ENCODE measurements around the gene GPR62.

GPR62 gene

DNA sequence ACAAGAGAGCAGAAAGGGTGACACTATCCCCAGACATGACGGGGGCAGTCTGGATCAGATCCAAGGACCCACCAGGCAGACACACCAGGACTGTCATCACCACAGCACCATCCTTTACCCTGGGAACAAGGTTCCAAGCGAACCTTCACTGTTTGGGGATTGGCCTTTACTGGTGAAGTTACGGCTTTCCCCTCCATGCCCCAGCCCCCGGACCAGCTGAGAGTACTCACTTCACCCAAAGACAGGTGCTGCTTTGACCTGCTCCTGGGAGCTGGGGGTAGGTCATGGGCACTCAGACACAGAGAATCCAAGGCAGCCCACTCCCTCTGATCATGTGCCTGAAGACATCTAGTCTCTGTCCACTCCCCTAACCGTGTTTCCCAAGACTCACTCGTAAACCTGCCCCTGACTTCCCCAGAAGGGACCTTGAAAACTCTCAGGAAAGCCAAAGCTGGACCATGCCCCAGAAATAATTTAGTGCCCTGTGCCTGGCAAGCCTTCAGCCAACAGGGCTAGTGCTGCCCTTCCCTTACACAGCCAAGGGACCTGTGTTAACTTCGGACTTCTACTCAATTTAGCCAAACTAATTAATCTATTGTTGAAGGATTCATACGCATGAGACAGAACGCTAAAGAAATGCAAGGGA, 16.3 kb upstream of the GPR62 start:
- no peak for DNase-seq

DNA sequence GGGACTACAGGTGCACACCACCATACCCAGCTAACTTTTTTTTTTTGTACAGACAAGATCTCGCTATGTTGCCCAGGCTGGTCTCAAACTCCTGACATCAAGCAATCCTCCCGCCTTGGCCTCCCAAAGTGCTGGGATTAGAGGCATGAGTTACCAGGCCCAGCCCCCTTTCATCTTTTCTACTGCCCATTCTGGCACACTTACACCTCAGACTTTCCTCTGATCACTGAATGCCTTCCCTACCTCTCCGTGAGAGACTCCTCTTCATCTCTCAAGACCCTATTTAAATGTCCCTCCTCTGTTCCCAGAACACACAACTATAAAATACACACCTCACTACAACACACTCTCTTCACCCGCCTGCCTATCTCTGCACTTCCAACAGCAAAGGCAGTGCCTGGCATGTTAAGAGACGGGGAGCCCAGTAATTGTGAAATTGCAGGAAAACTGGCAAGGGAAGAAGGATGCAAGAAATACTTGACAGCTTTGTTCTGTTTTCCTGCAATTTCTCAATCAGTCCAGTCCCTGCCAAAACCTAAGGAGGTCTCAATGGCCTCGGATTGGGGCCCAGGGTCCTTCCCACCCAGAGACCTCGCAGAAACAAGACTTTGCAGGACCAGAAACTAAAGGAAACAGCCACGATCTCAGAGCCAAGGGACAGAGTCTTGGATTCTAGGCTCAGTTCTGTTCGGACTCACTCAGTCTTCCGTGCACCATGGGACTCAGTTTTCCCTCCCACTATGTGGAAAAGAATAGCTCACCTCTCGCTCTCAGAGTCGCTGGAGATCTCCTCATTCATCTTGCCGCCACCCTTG, 14.3 kb upstream of the GPR62 start:
- DNase-seq: no peak

DNA sequence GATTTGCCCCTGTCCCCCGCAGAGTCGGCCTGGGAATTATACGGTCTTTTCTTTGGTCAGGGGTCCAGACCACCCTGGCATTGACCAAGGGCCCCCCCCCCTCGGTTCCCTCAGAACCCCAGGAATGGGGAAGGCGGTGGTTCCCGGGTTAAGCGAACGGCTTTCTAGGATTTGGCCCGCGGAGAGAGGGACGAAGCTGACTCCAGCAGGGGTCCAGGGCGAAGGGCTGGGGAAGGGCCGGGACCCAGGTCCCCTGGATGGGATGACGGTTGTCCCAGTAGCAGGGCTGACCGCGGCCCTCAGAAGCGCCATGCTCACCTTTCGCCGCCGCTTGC, 13.8 kb upstream of the GPR62 start:
- no peak for DNase-seq

DNA sequence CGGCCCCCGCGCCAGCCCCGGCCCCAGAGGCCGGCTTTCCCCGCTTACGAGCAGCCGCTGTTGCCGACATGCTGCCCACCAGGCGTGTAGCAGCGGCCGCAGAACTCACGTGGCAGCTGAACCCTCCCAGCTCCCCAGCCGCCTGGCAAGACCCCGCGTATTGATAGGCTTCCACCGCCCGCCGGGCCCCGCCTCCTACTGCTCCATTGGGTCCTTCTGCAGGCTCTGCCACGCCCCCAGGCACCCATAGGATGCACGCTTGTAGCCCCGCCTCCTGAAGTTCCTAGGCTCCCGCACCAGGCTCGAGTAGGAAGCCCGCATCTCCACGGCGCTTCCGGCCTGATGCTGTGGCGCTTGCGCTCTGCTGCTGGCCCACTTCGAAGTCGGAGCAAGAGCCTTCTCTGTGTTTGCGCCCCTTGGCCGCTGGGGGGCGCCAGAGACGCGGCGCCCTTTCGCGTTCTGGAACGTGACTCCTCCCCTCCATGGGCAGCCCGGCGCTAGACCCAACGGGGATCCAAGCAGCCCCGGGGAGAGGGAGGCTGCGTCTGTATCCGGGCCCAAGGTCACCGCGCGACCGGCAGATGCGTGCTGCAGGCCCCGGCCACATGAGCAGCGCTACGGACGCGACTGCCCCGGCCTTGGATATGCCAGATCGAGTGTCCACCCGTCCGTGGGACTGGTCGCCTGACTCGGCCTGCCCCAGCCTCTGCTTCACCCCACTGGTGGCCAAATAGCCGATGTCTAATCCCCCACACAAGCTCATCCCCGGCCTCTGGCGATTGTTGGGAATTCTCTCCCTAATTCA, 13.2 kb upstream of the GPR62 start, which contains the start of the genes PARP3 and RRP9:
Gene PARP3, plus strand, starts transcription at position 566 of the 805 bp plus-strand sequence. CDS start 993 bp downstream, outside the sequence.
Gene RRP9, minus strand, starts transcription at position 107 of the 805 bp plus-strand sequence. Its CDS starts 37 bp downstream, at position 70.
- DNase-seq: peak; percentile 99 to 100

DNA sequence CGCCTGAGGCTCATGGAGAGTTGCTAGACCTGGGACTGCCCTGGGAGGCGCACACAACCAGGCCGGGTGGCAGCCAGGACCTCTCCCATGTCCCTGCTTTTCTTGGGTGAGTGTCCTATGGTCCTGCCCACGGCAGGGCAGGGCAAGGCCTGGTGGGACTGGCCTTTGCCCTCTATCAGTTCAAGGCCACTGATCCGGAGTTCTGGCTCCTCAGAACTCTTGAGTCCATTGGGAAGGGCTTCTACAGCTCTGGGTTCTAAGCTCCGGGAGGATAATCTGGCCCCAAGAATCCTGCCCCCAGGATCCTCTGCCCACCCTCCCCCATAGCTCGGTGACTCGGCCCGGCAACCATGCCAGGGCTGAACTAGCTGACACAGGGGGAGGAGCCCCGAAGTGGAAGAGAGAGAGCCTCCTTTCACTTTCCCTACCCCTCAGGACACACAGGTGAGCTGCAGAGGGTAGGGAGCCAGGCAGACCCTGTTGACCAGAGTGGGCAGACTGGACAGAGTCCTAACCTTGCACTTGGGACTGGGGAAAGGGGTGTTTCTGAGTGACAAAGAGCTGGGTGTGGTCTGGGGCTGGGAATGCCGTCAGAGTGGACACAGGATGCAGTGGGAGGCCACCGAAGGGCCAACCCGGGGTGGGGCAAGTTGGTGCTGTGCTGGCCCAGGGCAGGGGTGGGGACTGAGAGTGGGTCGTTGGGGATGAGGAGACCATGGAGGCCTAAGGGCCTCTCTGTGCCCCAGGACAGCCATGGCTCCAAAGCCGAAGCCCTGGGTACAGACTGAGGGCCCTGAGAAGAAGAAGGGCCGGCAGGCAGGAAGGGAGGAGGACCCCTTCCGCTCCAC, 12.4 kb upstream of the GPR62 start:
- DNase-seq: peak; percentile 41 to 42

DNA sequence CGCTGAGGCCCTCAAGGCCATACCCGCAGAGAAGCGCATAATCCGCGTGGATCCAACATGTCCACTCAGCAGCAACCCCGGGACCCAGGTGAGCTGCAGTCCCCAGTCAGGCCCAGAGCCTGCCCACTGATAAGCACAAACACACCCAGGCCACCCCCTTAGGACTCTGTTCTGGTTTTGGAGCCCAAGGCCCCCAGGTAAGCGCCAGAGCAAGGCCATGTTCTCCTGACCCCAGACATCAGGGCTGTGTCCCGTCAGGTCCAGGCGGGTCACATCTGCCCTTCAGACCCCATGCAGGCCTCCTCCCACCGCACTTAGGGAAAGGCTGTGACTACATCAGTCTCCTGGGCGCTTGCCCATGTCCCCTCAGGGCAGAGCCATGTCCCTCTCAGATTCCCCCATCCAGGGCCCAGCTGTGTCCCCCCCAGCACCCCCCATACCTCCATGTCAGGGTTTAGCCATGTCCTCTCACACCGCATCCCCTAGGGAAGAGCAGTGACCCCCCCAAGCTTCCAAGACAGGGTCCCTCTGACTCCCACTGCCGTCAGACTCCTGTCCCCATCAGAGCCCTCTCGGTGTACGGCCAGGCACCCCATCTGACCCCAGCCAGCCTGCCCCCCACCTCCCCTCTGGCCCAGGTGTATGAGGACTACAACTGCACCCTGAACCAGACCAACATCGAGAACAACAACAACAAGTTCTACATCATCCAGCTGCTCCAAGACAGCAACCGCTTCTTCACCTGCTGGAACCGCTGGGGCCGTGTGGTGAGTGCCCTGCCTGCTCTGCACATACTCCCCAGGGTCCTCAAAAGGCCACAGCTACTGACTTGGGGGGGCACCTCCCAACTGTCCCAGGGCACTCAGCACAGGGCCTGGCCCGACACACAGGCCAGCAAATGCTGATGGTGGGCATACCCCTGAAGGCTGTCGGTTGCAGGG, 11.5 kb upstream of the GPR62 start:
- no peak for DNase-seq

DNA sequence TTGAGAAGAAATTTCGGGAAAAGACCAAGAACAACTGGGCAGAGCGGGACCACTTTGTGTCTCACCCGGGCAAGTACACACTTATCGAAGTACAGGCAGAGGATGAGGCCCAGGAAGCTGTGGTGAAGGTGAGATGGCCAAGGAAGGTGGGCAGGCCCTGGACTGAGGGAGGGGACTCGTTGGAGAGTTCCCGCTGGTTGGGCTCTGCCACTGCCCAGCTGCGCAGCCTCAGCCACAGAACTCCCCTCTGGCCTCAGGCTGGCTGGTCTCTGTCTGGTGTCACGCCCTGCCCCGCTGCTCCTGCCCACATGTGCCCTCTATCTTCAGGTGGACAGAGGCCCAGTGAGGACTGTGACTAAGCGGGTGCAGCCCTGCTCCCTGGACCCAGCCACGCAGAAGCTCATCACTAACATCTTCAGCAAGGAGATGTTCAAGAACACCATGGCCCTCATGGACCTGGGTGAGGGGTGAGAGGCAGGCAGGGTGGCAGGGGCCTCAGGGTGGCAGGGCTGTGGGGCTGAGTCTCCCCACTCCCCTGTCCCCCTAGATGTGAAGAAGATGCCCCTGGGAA, 10.6 kb upstream of the GPR62 start:
- no peak for DNase-seq

DNA sequence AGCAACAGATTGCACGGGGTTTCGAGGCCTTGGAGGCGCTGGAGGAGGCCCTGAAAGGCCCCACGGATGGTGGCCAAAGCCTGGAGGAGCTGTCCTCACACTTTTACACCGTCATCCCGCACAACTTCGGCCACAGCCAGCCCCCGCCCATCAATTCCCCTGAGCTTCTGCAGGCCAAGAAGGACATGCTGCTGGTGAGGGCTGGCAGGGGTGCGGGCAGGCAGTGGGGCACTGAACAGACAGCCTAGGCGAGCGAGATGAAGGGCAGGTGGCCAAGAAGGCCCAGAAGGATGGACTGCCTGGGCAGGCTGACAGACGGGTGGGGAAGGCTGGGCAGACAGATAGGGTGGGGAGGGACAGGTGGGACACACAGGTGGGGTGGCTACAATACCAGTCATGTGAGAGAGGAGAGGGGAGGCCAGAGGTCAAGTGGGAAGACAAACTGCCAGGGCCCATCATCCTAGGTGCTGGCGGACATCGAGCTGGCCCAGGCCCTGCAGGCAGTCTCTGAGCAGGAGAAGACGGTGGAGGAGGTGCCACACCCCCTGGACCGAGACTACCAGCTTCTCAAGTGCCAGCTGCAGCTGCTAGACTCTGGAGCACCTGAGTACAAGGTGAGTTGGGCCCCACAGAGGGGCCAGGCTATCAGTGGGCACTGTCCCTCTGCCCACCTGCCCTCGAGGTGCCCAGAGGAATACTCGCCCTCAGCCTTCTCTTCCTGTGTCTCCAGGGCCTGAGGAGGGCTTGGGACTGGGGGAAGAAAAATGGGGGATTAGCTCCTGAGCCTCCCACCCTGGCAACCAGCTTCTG, 9.9 kb upstream of the GPR62 start:
- DNase-seq: no peak

DNA sequence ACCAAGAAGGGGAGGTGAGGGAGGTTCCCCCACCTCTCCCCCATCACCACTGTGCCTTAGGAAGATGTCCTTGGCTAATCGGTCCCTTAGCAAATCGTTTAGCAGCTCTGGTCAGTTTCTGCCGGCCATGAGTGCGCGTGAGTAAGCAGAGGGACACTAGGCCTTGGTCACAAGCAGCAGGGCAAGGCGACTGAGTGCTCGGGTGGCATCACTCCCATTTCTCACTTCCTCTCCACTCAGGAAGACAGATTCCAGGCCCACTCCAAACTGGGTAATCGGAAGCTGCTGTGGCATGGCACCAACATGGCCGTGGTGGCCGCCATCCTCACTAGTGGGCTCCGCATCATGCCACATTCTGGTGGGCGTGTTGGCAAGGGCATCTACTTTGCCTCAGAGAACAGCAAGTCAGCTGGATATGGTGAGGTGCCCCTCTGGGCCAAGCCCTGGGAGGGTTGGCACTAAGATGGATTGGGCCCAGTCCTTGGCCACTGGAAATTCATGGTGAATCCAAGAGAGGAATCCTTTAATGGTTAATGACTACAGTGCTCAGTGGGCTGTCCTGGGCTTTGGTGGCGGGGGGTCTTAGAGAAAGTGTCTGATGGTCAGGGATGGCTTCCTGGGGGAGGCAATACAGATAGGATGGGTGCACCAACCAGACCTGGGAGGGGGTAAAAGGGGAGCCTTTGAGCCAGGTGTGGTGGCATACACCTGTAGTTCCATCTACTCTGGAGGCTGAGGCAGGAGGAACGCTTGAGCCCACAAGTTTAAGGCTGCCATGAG, 9.1 kb upstream of the GPR62 start:
- no peak for DNase-seq

DNA sequence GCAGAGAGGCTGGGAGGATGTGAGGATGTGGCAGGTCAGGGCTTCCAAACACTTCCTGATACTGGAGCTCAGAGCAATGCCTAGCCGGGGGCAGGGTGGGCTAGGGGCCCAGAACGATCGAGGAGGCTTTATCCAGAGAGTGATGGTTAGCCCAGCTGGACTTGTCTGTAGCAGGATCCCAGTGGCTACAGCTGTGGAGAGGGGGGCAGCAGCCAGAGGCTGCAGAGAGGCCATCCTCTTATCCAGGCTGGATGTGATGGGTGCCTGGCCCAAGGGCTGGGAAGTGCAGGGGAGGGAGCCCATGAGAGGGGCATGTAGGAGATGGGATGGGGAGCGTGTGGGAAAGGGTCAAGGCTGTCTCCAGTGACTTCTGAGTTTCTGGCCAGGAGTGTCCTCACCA, 8.4 kb upstream of the GPR62 start:
- no peak for DNase-seq

DNA sequence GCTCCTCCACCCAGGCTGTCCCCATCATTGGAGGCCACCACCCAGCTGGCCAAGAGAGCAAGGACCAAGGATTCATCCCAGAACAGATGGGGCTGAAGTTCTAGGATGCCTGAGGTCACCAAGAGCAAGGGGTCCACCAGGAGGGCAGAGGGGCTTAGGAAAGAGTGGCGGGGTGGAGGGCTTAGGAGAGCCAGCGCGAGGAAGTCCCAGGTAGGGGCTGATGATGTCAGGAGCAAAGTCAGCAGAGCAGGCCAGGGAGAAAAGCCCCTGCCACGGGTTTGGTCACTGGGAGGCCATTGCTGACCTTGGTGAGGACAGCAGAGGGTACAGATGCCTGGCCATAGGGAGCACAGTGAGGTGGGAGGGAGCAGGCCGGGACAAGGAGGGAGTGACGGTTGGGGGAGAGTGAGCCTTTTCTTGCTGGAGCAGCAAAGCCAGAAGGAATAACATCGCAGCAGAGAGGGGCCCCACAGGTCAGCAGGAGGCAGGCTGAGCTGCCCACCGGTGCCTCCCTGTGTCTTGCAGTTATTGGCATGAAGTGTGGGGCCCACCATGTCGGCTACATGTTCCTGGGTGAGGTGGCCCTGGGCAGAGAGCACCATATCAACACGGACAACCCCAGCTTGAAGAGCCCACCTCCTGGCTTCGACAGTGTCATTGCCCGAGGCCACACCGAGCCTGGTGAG, 7.8 kb upstream of the GPR62 start:
- no peak for DNase-seq

DNA sequence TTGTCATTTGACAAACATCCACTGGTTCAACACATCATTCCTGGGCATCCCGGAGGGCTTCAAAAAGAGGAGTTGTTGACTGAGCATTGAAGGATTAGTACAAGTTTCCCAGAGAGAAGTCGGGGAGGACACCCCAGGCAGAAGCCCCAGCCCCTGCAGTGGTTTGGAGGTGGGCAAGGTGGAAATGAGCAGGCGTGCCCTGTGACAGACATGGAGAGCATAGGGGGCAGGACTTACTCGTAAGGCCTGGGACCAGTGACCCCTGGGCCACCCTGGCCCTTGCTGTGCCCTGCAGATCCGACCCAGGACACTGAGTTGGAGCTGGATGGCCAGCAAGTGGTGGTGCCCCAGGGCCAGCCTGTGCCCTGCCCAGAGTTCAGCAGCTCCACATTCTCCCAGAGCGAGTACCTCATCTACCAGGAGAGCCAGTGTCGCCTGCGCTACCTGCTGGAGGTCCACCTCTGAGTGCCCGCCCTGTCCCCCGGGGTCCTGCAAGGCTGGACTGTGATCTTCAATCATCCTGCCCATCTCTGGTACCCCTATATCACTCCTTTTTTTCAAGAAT, 7.1 kb upstream of the GPR62 start:
- no peak for DNase-seq

DNA sequence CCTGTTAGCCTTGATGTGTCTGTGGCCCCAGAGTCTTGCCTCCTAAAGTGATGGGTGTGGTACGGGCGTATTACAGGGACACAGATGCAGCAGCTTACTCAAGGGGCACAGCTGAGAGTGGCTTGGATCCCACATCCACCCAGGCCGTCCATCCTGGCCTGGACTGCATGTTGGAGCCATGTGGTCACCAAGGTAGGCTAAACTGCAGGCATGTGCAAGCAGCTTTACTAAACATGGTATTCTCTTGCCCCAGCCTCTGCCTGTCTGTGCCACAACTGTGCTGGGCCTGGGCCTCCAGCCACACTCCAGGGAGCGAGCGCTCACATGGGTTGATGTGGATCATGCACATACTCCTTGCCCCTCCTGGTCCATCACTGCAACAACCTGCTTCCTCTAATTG, 6.1 kb upstream of the GPR62 start:
- DNase-seq: no peak

DNA sequence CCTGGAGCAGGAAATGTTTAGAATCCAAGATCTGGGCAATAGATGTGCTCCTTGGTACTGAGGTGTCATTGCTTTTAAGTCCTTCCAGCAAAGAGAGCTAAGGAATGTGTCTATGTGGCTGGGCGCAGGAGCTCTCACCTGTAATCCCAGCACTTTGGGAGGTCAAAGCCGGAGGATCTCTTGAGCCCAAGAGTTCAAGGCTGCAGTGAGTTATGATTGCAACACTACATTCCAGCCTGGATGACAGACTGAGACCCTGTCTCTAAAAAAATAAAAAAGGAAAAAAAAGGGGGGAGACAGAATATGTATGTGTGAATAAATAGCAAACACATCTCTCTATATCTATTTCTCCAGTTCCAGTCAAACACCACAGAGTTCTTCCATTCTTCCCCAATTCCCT, 4.3 kb upstream of the GPR62 start:
- DNase-seq: no peak

DNA sequence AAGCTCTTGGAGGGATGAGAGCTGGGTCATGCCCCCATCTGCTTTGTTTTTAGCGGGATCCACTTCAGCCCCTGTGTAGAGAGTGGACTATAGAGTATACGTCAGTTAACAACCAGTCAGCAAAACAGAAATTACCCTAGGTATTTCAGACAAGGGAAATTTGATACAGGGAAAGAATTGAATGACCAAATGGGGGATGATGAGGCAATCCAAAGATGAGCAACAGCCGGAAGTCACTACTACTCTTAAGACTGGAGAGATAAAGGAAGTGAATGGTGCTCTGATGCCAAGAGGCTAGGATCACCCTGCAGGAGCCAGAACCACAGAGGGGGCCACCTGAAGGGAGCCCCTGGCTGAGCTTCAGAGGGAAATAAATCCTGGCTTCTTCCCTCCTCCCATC, 1.7 kb upstream of the GPR62 start:
- DNase-seq: peak; percentile 89 to 93

DNA sequence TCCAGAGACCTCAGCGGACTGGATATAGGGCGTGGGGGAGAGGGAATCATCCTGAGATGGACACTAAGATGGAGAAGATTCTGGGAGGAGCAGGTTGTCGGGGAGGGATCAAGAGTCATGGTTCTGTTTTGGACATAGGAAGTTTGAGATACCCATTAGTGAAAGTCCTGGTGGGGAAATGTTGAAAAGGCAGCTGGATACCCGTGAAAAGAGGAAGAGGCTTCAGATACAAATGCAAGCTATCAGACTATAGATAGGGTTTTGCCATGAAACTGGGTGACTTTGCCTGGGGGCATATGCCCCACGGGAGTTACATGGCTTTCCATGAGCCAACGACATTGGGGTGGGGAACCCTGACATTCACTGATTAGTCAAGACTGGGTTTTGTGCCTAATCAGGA, 1.1 kb upstream of the GPR62 start:
- DNase-seq: peak; percentile 47 to 56

DNA sequence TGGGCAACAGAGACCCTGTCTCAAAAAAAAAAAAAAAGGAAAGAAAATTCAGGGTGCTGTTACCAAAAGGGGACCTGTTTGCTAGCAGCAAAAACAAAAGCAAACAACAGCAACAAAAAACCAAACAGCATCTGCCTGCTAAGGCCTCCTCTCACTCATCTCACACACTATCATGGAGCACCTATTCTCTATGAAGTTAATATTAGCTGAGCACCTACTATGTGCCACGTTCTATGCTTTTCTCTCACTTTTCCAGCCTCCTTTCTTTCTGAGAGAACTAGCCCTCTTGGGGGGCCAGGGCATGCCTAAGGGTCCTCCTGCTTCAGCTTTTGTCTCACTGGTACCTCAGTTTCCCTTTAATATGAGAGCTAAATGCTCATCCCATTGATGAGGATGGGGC, 468 bp upstream of the GPR62 start:
- no peak for DNase-seq
